ENCODE data around the gene GNPDA1.

- TF ChIP-seq POLR2A (IDR thresholded peaks at IDR 0.05; ENCODE audit: low read length) (no peak), GATA1 (IDR thresholded peaks at IDR 0.05; ENCODE audit: low read depth, low read length) (no peak)
These were observed 51.4 kb downstream of the GNPDA1 start for GRCh38 chr5:141961466-141961865.

All from erythroblast (primary cell).